H1 (cell line): ENCODE results near the gene AGBL1. TPM values are rescaled to one million over a fixed set of nuclear protein-coding genes. Genes with fewer than 3 reads are reported as not detected.

Source experiments
- CTCF ChIA-PET: fragments of 300-600 bp; sonication (Branson Sonifier 250); formaldehyde crosslinking; loops from one replicate; lab custom pipeline; 2021; ENCODE audit not compliant: partially characterized antibody; lab: Charles Lee
- POLR2A ChIA-PET: fragments of 300-600 bp; sonication (Branson Sonifier 250); formaldehyde crosslinking; loops from one replicate; lab custom pipeline; 2021; ENCODE audit warnings: inconsistent platforms; ENCODE audit not compliant: partially characterized antibody; lab: Charles Lee
- DNase-seq, 2 experiments: peaks; one replicate each; pipeline versions ENCODE4 v3.0.0 to v3.0.0-alpha.2; 2010 to 2022; ENCODE audit warnings: low spot score in 2 of 2, low read depth in 1 of 2, mixed read lengths in 1 of 2
- FAIRE-seq: peaks from 2 replicates; lab custom pipeline; 2011; peaks lifted over from hg19 to GRCh38; lab: Jason Lieb, UNC
- H2AFZ ChIP-seq: 2 replicates; pipeline ENCODE4 v1.8.1; 2012; ENCODE audit warnings: low read length, inconsistent platforms
- H2AK5ac ChIP-seq: 2 replicates; pipeline ENCODE4 v1.6.1; 2013; ENCODE audit warnings: low read depth, low read length
- H2BK120ac ChIP-seq: replicated peaks from 2 replicates; pipeline ENCODE3; 2013; ENCODE audit warnings: low read depth, low read length, inconsistent platforms
- H2BK12ac ChIP-seq: 2 replicates; pipeline ENCODE4 v1.6.1; 2013; ENCODE audit warnings: low read depth, low read length
- H2BK15ac ChIP-seq: 2 replicates; pipeline ENCODE4 v1.6.1; 2013; ENCODE audit warnings: low read length
- H2BK20ac ChIP-seq: 2 replicates; pipeline ENCODE4 v1.6.1; 2013; ENCODE audit warnings: low read length
- H2BK5ac ChIP-seq: 2 replicates; pipeline ENCODE4 v1.6.1; 2013; ENCODE audit warnings: low read depth, low read length
- H3K14ac ChIP-seq: 2 replicates; pipeline ENCODE4 v1.6.1; 2013; ENCODE audit warnings: inconsistent platforms; ENCODE audit not compliant: insufficient read length
- H3K18ac ChIP-seq: 2 replicates; pipeline ENCODE4 v1.6.1; 2013; ENCODE audit warnings: low read length; ENCODE audit errors: extremely low read depth
- H3K23ac ChIP-seq: 2 replicates; pipeline ENCODE4 v1.6.1; 2013; ENCODE audit warnings: inconsistent platforms; ENCODE audit not compliant: insufficient read length
- H3K23me2 ChIP-seq: 2 replicates; pipeline ENCODE4 v1.6.1; 2013; ENCODE audit warnings: low read depth, low read length
- H3K27ac ChIP-seq: 2 replicates; pipeline ENCODE4 v1.6.1; 2011; ENCODE audit warnings: low read depth, low read length, inconsistent platforms
- H3K27me3 ChIP-seq, 4 experiments: replicated peaks in 1 of 4; 1 replicate in 1 of 4; 2 replicates in 3 of 4; pipeline versions ENCODE4 v1.6.1 to v1.8.1; 2011 to 2013; ENCODE audit warnings: low read length in 3 of 4, mild to moderate bottlenecking in 3 of 4, inconsistent platforms in 2 of 4, mixed read lengths in 2 of 4, moderate library complexity in 1 of 4; ENCODE audit not compliant: control insufficient read depth in 3 of 4, insufficient read depth in 3 of 4; ENCODE audit errors: extremely low read depth in 1 of 4
- H3K36me3 ChIP-seq, 4 experiments: 2 replicates each; pipeline versions ENCODE4 v1.6.1 to v1.8.1; 2011 to 2013; ENCODE audit warnings: mild to moderate bottlenecking in 4 of 4, low read length in 3 of 4, moderate library complexity in 2 of 4, control low read depth in 1 of 4, inconsistent platforms in 1 of 4; ENCODE audit not compliant: insufficient read depth in 4 of 4, control insufficient read depth in 2 of 4
- H3K4ac ChIP-seq: replicated peaks from 2 replicates; pipeline ENCODE3; 2013; ENCODE audit warnings: low read length, low read depth, mixed read lengths, inconsistent platforms; ENCODE audit not compliant: insufficient read length
- H3K4me1 ChIP-seq, 4 experiments: replicated peaks in 1 of 4; 1 replicate in 1 of 4; 2 replicates in 3 of 4; pipeline versions ENCODE4 v1.6.1 to v1.8.1; 2011 to 2013; ENCODE audit warnings: low read length in 3 of 4, inconsistent platforms in 2 of 4, mixed read lengths in 1 of 4; ENCODE audit not compliant: insufficient read depth in 4 of 4, control insufficient read depth in 3 of 4
- H3K4me2 ChIP-seq, 2 experiments: 2 replicates each; pipeline versions ENCODE4 v1.6.1 to v1.8.1; 2011 to 2013; ENCODE audit warnings: low read depth in 2 of 2, low read length in 2 of 2, control low read depth in 1 of 2, inconsistent platforms in 1 of 2, mild to moderate bottlenecking in 1 of 2; ENCODE audit not compliant: insufficient read depth in 1 of 2
- H3K4me3 ChIP-seq, 4 experiments: fragments of 200-600, 300-600 bp in 1 of 4; sonication (generic), shearing (Covaris generic), sonication (Bioruptor Twin) in 1 of 4; 2 replicates each; pipeline versions ENCODE4 v1.5.1 to v1.8.1; 2011 to 2016; ENCODE audit warnings: low read length in 4 of 4, low read depth in 3 of 4, control low read depth in 2 of 4, inconsistent platforms in 2 of 4, mild to moderate bottlenecking in 2 of 4, mixed read lengths in 1 of 4, moderate library complexity in 1 of 4; ENCODE audit not compliant: insufficient read depth in 2 of 4; ENCODE audit errors: extremely low read depth in 1 of 4
- H3K56ac ChIP-seq: replicated peaks from 2 replicates; pipeline ENCODE3; 2013; ENCODE audit warnings: low read depth, mild to moderate bottlenecking, mixed read lengths, low read length, inconsistent platforms; ENCODE audit not compliant: insufficient read length
- H3K79me1 ChIP-seq: 2 replicates; pipeline ENCODE4 v1.6.1; 2013; ENCODE audit warnings: low read depth, low read length, control low read depth
- H3K79me2 ChIP-seq, 2 experiments: 2 replicates each; pipeline versions ENCODE4 v1.6.1 to v1.8.1; 2012 to 2013; ENCODE audit warnings: low read length in 2 of 2, mild to moderate bottlenecking in 2 of 2, inconsistent platforms in 1 of 2; ENCODE audit not compliant: insufficient read depth in 2 of 2, control insufficient read depth in 1 of 2
- H3K9ac ChIP-seq, 4 experiments: replicated peaks in 1 of 4; 1 replicate in 1 of 4; 2 replicates in 3 of 4; pipeline versions ENCODE4 v1.6.1 to v1.8.1; 2011 to 2013; ENCODE audit warnings: low read depth in 3 of 4, low read length in 3 of 4, control low read depth in 2 of 4, mild to moderate bottlenecking in 2 of 4, moderate library complexity in 2 of 4, inconsistent platforms in 1 of 4; ENCODE audit errors: extremely low read depth in 1 of 4
- H3K9me3 ChIP-seq, 2 experiments: 2 replicates each; pipeline versions ENCODE4 v1.6.1 to v1.8.1; 2012 to 2013; ENCODE audit warnings: mild to moderate bottlenecking in 2 of 2, moderate library complexity in 2 of 2, control low read depth in 1 of 2, inconsistent platforms in 1 of 2, low read depth in 1 of 2, low read length in 1 of 2, mixed read lengths in 1 of 2; ENCODE audit not compliant: insufficient read depth in 2 of 2
- H4K20me1 ChIP-seq, 2 experiments: replicated peaks in 1 of 2; 2 replicates each; pipeline versions ENCODE3 to v1.8.1; 2011 to 2013; ENCODE audit warnings: inconsistent platforms in 2 of 2, low read length in 2 of 2, mild to moderate bottlenecking in 1 of 2; ENCODE audit not compliant: insufficient read depth in 2 of 2, control insufficient read depth in 1 of 2
- H4K5ac ChIP-seq: 2 replicates; pipeline ENCODE4 v1.6.1; 2013; ENCODE audit warnings: low read length, low read depth, mixed read lengths, inconsistent platforms; ENCODE audit not compliant: insufficient read length
- H4K8ac ChIP-seq: 2 replicates; pipeline ENCODE4 v1.8.0; 2013; ENCODE audit warnings: mild to moderate bottlenecking, moderate library complexity, low read length, inconsistent platforms; ENCODE audit not compliant: insufficient read depth; ENCODE audit errors: extremely low read depth
- H4K91ac ChIP-seq: replicated peaks from 2 replicates; pipeline ENCODE3; 2013; ENCODE audit warnings: low read length, mixed read lengths, inconsistent platforms; ENCODE audit not compliant: insufficient read length
- ATF3 ChIP-seq: IDR thresholded peaks from 2 replicates; pipeline ENCODE4 v1.6.1; 2011; ENCODE audit warnings: low read depth, mild to moderate bottlenecking, low read length; ENCODE audit not compliant: insufficient read depth
- CTCF ChIP-seq, 3 experiments: IDR thresholded peaks; 1 replicate in 2 of 3; 2 replicates in 1 of 3; pipeline versions ENCODE4 v1.5.1 to v1.6.1; 2011; ENCODE audit warnings: low read length in 3 of 3, mild to moderate bottlenecking in 3 of 3, inconsistent platforms in 2 of 3, low read depth in 1 of 3, moderate library complexity in 1 of 3; ENCODE audit not compliant: insufficient read depth in 1 of 3; ENCODE audit errors: control extremely low read depth in 1 of 3
- E2F6 ChIP-seq: IDR thresholded peaks from 2 replicates; pipeline ENCODE4 v1.6.1; 2012; ENCODE audit warnings: inconsistent platforms
- GTF2F1 ChIP-seq: IDR thresholded peaks from 2 replicates; pipeline ENCODE4 v1.6.1; 2012; ENCODE audit warnings: low read depth, low read length, improper control_type of control experiment, borderline replicate concordance
- JUN ChIP-seq: IDR thresholded peaks from 2 replicates; pipeline ENCODE4 v1.6.1; 2011; ENCODE audit warnings: low read depth, mild to moderate bottlenecking, improper control_type of control experiment, low read length
- SAP30 ChIP-seq: fragments of 300-600 bp; sonication (generic); IDR thresholded peaks from 2 replicates; pipeline ENCODE4 v1.7.1; 2012; ENCODE audit warnings: low read length, moderate library complexity, mild to moderate bottlenecking, inconsistent platforms; ENCODE audit not compliant: insufficient read depth, insufficient replicate concordance
- SP2 ChIP-seq: IDR thresholded peaks from 2 replicates; pipeline ENCODE4 v1.6.1; 2012; ENCODE audit warnings: mild to moderate bottlenecking, low read length, inconsistent platforms
- TAF7 ChIP-seq: optimal IDR thresholded peaks from 2 replicates; pipeline ENCODE3; 2011; ENCODE audit warnings: low read depth, mild to moderate bottlenecking, inconsistent platforms, low read length, moderate library complexity, borderline replicate concordance
- USF2 ChIP-seq: IDR thresholded peaks from 2 replicates; pipeline ENCODE4 v1.6.1; 2011; ENCODE audit warnings: low read length, improper control_type of control experiment
- WGBS, 2 experiments: shearing (Covaris generic) in 1 of 2; methylation state at CpG; one replicate each; pipeline versions ENCODE4 v1.1.6 to v1.1.7; 2013 to 2015; ENCODE audit warnings: low lambda C conversion rate in 2 of 2, mixed read lengths in 2 of 2, inconsistent platforms in 1 of 2, low coverage in 1 of 2, missing lambda C conversion rate in 1 of 2; ENCODE audit not compliant: insufficient replicate concordance in 2 of 2, insufficient coverage in 1 of 2, insufficient read length in 1 of 2; ENCODE audit errors: extremely low coverage in 1 of 2, missing lambda C conversion rate in 1 of 2; 5-methylcytosine and 5-hydroxymethylcytosine counted together
- polyA plus RNA-seq, 7 experiments: library from polyadenylated mRNA; depleted of rRNA in 3 of 7; stranded (reverse) in 5 of 7; unstranded in 2 of 7; fragments of >200 nt in 5 of 7; fragments of 200-250 nt in 2 of 7; gene quantifications; 1 replicate in 5 of 7; 2 replicates in 1 of 7; 4 replicates in 1 of 7; pipeline versions ENCODE4 v1.2.1 to v1.2.3, GENCODE V29; 2011 to 2013; ENCODE audit warnings: missing spikeins in 2 of 7, mixed read lengths in 2 of 7
- total RNA-seq: library from RNA; stranded (reverse); fragmentation: NEBNext Ultra II Directional; extraction: Animal tissue kit (Norgen Biotek cat#: 25700); gene quantifications from 2 replicates; pipeline ENCODE4 v1.2.1, GENCODE V29; 2021

The AGBL1 gene
- total and polyA plus RNA-seq, 2 of the 8 experiments (the other 6 are each of a cell fraction or from before 2014, with no cell fraction given), result not detected

- Histone ChIP-seq H4K8ac (no peak overlapping the region), H3K4me3 (no peak overlapping the region), H3K18ac (no peak overlapping the region), H3K27me3 (no peaks in the 10 kb centered on the region), H3K23me2 (no peaks in the 10 kb centered on the region), H3K9ac (no peak overlapping the region), H3K4ac (no peak overlapping the region), H2AK5ac (no peak overlapping the region), H2BK5ac (no peak overlapping the region), H3K4me1 (no peaks in the 10 kb centered on the region), H3K27ac (no peak overlapping the region), H2BK12ac (no peak overlapping the region), H3K4me2 (no peak overlapping the region), H3K36me3 (no peaks in the 10 kb centered on the region), H4K91ac (no peak overlapping the region), H3K9me3 (no peaks in the 10 kb centered on the region), H3K23ac (no peak overlapping the region), H2AFZ (no peak overlapping the region), H3K79me1 (no peaks in the 10 kb centered on the region), H4K20me1 (no peaks in the 10 kb centered on the region), H2BK120ac (no peak overlapping the region), H3K56ac (no peak overlapping the region), H2BK15ac (no peak overlapping the region), H4K5ac (no peak overlapping the region), H3K79me2 (no peaks in the 10 kb centered on the region), H3K14ac (no peak overlapping the region), H2BK20ac (no peak overlapping the region)
- 96% methylated on average over 3 of the region's 3 CpGs; no CpG with 5 or more reads in 1 of the 2 experiments for WGBS, 2 experiments
- FAIRE-seq (no peak), DNase-seq (no peak)
- POLR2A ChIA-PET, result no interaction called here
- CTCF ChIA-PET, result no interaction called here
- TF ChIP-seq USF2 (no peak), SP2 (no peak), ATF3 (no peak), E2F6 (no peak), GTF2F1 (no peak), TAF7 (no peak), SAP30 (no peak), JUN (no peak), CTCF (IDR thresholded peaks at IDR 0.05; ENCODE audit: control extremely low read depth in 1 of 3, insufficient read depth in 1 of 3, low read depth in 1 of 3, low read length in 3 of 3) (no peak)
These were observed 722.6 kb downstream of the AGBL1 start for GRCh38 chr15:86802244-86802643.
